ENCODE measurements around the gene ALOX5AP.

Gene ALOX5AP

GRCh38 chr13:30759748-30760147 is 24.4 kb downstream of the ALOX5AP start:
- DNase-seq (ENCODE audit: low read depth, low spot score) = no peak

GRCh38 chr13:30762643-30763042 is 27.3 kb downstream of the ALOX5AP start:
- DNase-seq (ENCODE audit: low read depth, low spot score) = no peak

GRCh38 chr13:30763786-30764413 is 28.6 kb downstream of the ALOX5AP start:
- no peak for DNase-seq (ENCODE audit: low read depth, low spot score)

- DNase-seq (ENCODE audit: low read depth, low spot score) = no peak
These were observed 30.9 kb downstream of the ALOX5AP start for GRCh38 chr13:30766231-30766630.

GRCh38 chr13:30770929-30771328 is 35.6 kb downstream of the ALOX5AP start:
- DNase-seq (ENCODE audit: low read depth, low spot score) = no peak

GRCh38 chr13:30773561-30773960 is 38.2 kb downstream of the ALOX5AP start:
- no peak for DNase-seq (ENCODE audit: low read depth, low spot score)

- no peak for DNase-seq (ENCODE audit: low read depth, low spot score)
These were observed 38.9 kb downstream of the ALOX5AP start for GRCh38 chr13:30774214-30774730.

GRCh38 chr13:30776661-30777060 is 41.3 kb downstream of the ALOX5AP start:
- DNase-seq (ENCODE audit: low read depth, low spot score) = no peak

GRCh38 chr13:30779016-30779415 is 43.7 kb downstream of the ALOX5AP start:
- no peak for DNase-seq (ENCODE audit: low read depth, low spot score)

GRCh38 chr13:30779608-30780007 is 44.3 kb downstream of the ALOX5AP start:
- DNase-seq (ENCODE audit: low read depth, low spot score) = no peak

- no peak for DNase-seq (ENCODE audit: low read depth, low spot score)
These were observed 45.1 kb downstream of the ALOX5AP start for GRCh38 chr13:30780338-30780981.

- no peak for DNase-seq (ENCODE audit: low read depth, low spot score)
These were observed 50.0 kb downstream of the ALOX5AP start for GRCh38 chr13:30785191-30785850.

- DNase-seq (ENCODE audit: low read depth, low spot score) = no peak
These were observed 51.3 kb downstream of the ALOX5AP start for GRCh38 chr13:30786648-30787047.

- DNase-seq (ENCODE audit: low read depth, low spot score) = no peak
These were observed 52.6 kb downstream of the ALOX5AP start for GRCh38 chr13:30787738-30788525.

- no peak for DNase-seq (ENCODE audit: low read depth, low spot score)
These were observed 54.0 kb downstream of the ALOX5AP start for GRCh38 chr13:30789166-30789862.

- no peak for DNase-seq (ENCODE audit: low read depth, low spot score)
These were observed 55.2 kb downstream of the ALOX5AP start for GRCh38 chr13:30790592-30790991.

- no peak for DNase-seq (ENCODE audit: low read depth, low spot score)
These were observed 56.1 kb downstream of the ALOX5AP start for GRCh38 chr13:30791354-30792001.

GRCh38 chr13:30792285-30793000 is 57.1 kb downstream of the ALOX5AP start:
- DNase-seq (ENCODE audit: low read depth, low spot score) = no peak

GRCh38 chr13:30796132-30796572 is 60.8 kb downstream of the ALOX5AP start:
- DNase-seq (ENCODE audit: low read depth, low spot score) = no peak

Data from iPS DF 19.7 (cell line).